SU-DHL-6 (cell line): ENCODE results near the gene UHRF2.
"Not testable (repeated sequence)": the region's sequence is repeated elsewhere in the genome, so short reads cannot be mapped to it uniquely, and the experiment has no call there.

Experiments
- H2AFZ ChIP-seq: fragments of 200-600 bp; sonication (generic); 2 replicates; pipeline ENCODE4 v1.6.1; 2014; ENCODE audit warnings: low read depth, mild to moderate bottlenecking, moderate library complexity, mixed read lengths, antibody characterized with exemption, low read length; ENCODE audit not compliant: severe bottlenecking
- H3F3A ChIP-seq: fragments of 200-600 bp; shearing (Covaris generic); 2 replicates; pipeline ENCODE4 v1.6.0; 2016; ENCODE audit warnings: antibody characterized with exemption, mild to moderate bottlenecking; ENCODE audit not compliant: insufficient read depth
- H3K27ac ChIP-seq: fragments of 200-600 bp; sonication (generic); 2 replicates; pipeline ENCODE4 v1.5.1; 2016; ENCODE audit warnings: low read depth, mild to moderate bottlenecking, low read length, moderate library complexity, mixed read lengths
- H3K27me3 ChIP-seq: fragments of 200-600 bp; sonication (generic), shearing (Covaris generic); 2 replicates; pipeline ENCODE4 v1.6.0; 2014; ENCODE audit warnings: mild to moderate bottlenecking, low read length
- H3K36me3 ChIP-seq: fragments of 200-600 bp; sonication (generic); 2 replicates; pipeline ENCODE4 v1.6.1; 2014; ENCODE audit warnings: mild to moderate bottlenecking, low read length, mixed read lengths
- H3K4me2 ChIP-seq: fragments of 300-600, 200-600 bp; shearing (Covaris generic), sonication (generic); 2 replicates; pipeline ENCODE4 v1.6.0; 2014; ENCODE audit warnings: low read length, low read depth, mild to moderate bottlenecking; ENCODE audit not compliant: poor library complexity, severe bottlenecking
- H3K4me3 ChIP-seq: fragments of 200-600 bp; sonication (generic); 2 replicates; pipeline ENCODE4 v1.5.1; 2014; ENCODE audit warnings: antibody characterized with exemption, low read length, mild to moderate bottlenecking, mixed read lengths; ENCODE audit not compliant: insufficient read depth, poor library complexity, severe bottlenecking
- H3K79me2 ChIP-seq: fragments of 200-600 bp; sonication (generic); 2 replicates; pipeline ENCODE4 v1.6.1; 2014; ENCODE audit warnings: mild to moderate bottlenecking, low read length, moderate library complexity; ENCODE audit not compliant: insufficient read depth
- H3K9ac ChIP-seq: fragments of 200-600 bp; sonication (generic); 2 replicates; pipeline ENCODE4 v1.7.0; 2014; ENCODE audit warnings: mild to moderate bottlenecking, low read length
- H3K9me2 ChIP-seq: fragments of 200-600 bp; sonication (generic); replicated peaks from 2 replicates; pipeline ENCODE4 v1.6.1; 2014; ENCODE audit warnings: low read length; ENCODE audit not compliant: insufficient read depth
- H3K9me3 ChIP-seq: fragments of 200-600 bp; sonication (generic); 2 replicates; pipeline ENCODE4 v1.6.1; 2014; ENCODE audit warnings: low read length, mixed read lengths; ENCODE audit not compliant: insufficient read depth
- H4K20me1 ChIP-seq: fragments of 200-600 bp; sonication (generic); 2 replicates; pipeline ENCODE4 v1.6.1; 2014; ENCODE audit warnings: low read depth, mild to moderate bottlenecking, antibody characterized with exemption, low read length, moderate library complexity, mixed read lengths
- EZH2phosphoT487 ChIP-seq: fragments of 200-600 bp; sonication (generic), shearing (Covaris generic); conservative IDR thresholded peaks from 2 replicates; pipeline ENCODE4 v1.6.1; 2018; ENCODE audit warnings: mild to moderate bottlenecking, antibody characterized with exemption, low read length, moderate library complexity, mixed read lengths
- TF ChIP-seq, protein P1 (sequence below): fragments of 200-600 bp; sonication (generic); IDR thresholded peaks from one replicate; pipeline ENCODE4 v1.5.1; 2017; ENCODE audit warnings: antibody characterized with exemption, mild to moderate bottlenecking, low read length, moderate library complexity; ENCODE audit not compliant: insufficient read depth, poor library complexity, severe bottlenecking

Gene UHRF2

GRCh38 chr9:6412487-6413364 lies at the start of gene UHRF2:
TSS of gene UHRF2 (plus strand) at chr9:6413199. CDS start at chr9:6413491, 292 bp downstream.
- Histone ChIP-seq H3K9me3 (0 out of 2 replicates have a peak, but pooled peaks cover 3% of the 10 kb centered on the region), H4K20me1 (peaks cover 29% of the 10 kb centered on the region), H3K4me2 (peak within 1 kb of the TSS; percentile 75), H3K4me3 (peak within 1 kb of the TSS; percentile 87), H2AFZ (peak within 1 kb of the TSS; percentile 52), H3K9me2 (no peaks in the 10 kb centered on the region), H3F3A (peaks cover 18% of the 10 kb centered on the region; the same call in 1 of the 2 replicates), H3K27ac (peak within 1 kb of the TSS; percentile 84), H3K27me3 (no peaks in the 10 kb centered on the region), H3K36me3 (no peaks in the 10 kb centered on the region), H3K9ac (peak within 1 kb of the TSS; percentile 97), H3K79me2 (peaks cover 45% of the 10 kb centered on the region)
- TF ChIP-seq, protein P1, sequence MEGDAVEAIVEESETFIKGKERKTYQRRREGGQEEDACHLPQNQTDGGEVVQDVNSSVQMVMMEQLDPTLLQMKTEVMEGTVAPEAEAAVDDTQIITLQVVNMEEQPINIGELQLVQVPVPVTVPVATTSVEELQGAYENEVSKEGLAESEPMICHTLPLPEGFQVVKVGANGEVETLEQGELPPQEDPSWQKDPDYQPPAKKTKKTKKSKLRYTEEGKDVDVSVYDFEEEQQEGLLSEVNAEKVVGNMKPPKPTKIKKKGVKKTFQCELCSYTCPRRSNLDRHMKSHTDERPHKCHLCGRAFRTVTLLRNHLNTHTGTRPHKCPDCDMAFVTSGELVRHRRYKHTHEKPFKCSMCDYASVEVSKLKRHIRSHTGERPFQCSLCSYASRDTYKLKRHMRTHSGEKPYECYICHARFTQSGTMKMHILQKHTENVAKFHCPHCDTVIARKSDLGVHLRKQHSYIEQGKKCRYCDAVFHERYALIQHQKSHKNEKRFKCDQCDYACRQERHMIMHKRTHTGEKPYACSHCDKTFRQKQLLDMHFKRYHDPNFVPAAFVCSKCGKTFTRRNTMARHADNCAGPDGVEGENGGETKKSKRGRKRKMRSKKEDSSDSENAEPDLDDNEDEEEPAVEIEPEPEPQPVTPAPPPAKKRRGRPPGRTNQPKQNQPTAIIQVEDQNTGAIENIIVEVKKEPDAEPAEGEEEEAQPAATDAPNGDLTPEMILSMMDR = no peak
- TF ChIP-seq EZH2phosphoT487 = no peak

DNA sequence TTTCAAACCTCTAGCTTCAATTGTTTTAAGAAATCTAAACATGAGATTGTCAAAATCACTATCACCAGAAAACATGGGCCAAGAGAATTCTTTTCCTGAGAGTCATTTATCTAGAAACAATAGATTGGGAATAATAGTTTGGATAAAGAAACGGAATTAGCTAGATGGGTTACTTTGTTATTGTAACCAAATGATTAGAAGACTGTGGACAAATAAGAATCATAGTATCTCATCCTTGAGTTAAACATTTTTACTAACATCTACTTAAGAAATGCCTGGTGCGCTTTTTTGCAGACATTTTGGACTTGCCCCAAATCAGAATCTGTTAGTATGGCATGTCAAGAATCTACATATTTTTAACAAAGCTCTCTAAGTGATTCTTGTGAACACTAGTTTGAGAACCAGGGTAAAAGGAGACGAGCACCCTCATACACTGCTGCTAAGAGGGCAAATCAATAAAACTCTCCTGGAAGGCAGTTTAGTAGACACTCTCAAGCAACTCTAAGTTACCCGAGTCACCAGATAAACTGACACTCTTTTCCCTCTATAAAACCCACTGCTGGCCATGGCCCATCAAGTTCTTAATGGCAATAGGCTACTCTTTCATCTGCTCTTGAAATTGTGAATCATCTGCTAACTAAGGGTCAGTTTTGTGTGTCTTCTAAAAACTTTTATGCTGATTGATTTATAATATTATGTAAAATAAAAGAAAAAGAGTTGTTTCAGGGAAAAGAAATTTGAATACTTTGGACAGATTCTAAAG lies 45.7 kb upstream of the UHRF2 start:
- TF ChIP-seq EZH2phosphoT487 = no peak
- TF ChIP-seq, protein P1 = no peak
- H3K4me2 ChIP-seq = no peak overlapping the region
- no peaks in the 10 kb centered on the region for H3K9me2 ChIP-seq
- no peaks in the 10 kb centered on the region for H3K79me2 ChIP-seq
- H3K36me3 ChIP-seq = no peaks in the 10 kb centered on the region
- H3F3A ChIP-seq = no peaks in the 10 kb centered on the region
- no peak overlapping the region for H2AFZ ChIP-seq
- H3K27me3 ChIP-seq = no peaks in the 10 kb centered on the region
- H3K9me3 ChIP-seq = peaks cover 9% of the 10 kb centered on the region; the same call in 1 of the 2 replicates
- H4K20me1 ChIP-seq = no peaks in the 10 kb centered on the region
- no peak overlapping the region for H3K4me3 ChIP-seq
- no peak overlapping the region for H3K9ac ChIP-seq
- H3K27ac ChIP-seq = no peak overlapping the region

DNA sequence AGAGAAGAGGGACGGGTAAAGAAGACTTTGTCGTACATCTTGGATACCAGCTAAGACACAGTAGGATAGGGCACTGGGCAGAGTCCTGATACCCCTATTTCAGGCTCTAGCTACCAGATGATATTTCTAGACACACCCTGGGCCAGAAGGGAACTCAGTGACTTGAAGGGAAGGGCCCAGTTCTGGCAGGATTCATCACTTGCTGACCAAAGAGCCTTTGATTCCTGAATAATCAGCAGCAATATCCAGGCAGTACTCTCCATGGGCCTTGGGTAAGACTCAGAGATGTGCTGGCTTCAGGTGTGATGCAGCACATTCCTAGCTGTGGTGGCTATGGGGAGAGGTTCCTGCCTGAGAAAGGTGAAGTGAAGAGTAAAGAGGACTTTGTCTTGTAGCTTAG lies 44.2 kb upstream of the UHRF2 start:
- Histone ChIP-seq H2AFZ (no peak overlapping the region), H3K4me2 (no peak overlapping the region), H3K9me3 (peaks cover 9% of the 10 kb centered on the region; the same call in 1 of the 2 replicates), H3K9me2 (no peaks in the 10 kb centered on the region), H3K79me2 (no peaks in the 10 kb centered on the region), H3K27ac (no peak overlapping the region), H3K9ac (no peak overlapping the region), H3F3A (no peaks in the 10 kb centered on the region), H3K27me3 (no peaks in the 10 kb centered on the region), H3K36me3 (no peaks in the 10 kb centered on the region), H3K4me3 (no peak overlapping the region), H4K20me1 (no peaks in the 10 kb centered on the region)
- TF ChIP-seq, protein P1 = no peak
- no peak for TF ChIP-seq EZH2phosphoT487

GRCh38 chr9:6381477-6382012 lies 31.5 kb upstream of the UHRF2 start:
- H3K36me3 ChIP-seq, H3K9me2 ChIP-seq, H3F3A ChIP-seq, H4K20me1 ChIP-seq, H3K4me2 ChIP-seq, H3K9me3 ChIP-seq, H3K27me3 ChIP-seq, H3K4me3 ChIP-seq, H3K79me2 ChIP-seq, H3K27ac ChIP-seq, H3K9ac ChIP-seq, H2AFZ ChIP-seq: not testable (repeated sequence)
